T-helper 2 cell treated with Interferon-gamma antibody and Interleukin-4, amounts not matched to agents 100 ng/mL and 5 ng/mL, for 36 hours (primary cell): ENCODE measurements around the gene GZF1. TPM values are rescaled to one million over a fixed set of nuclear protein-coding genes. Genes with fewer than 3 reads are reported as not detected.

ENCODE experiments used
- total RNA-seq: library from RNA; stranded (reverse); gene quantifications from 2 replicates; pipeline ENCODE4 v1.2.3, GENCODE V29; 2022

Gene GZF1
- total RNA-seq, 1 donor from 2014 or later, result 14.3 TPM

Other genes starting within 250 kb of the GZF1 start
- 34.2 and 35.1 TPM in 2 replicates for gene NXT1, start 11.4 kb upstream of the GZF1 start, total RNA-seq
- gene NAPB, start 59.3 kb downstream of the GZF1 start, total RNA-seq, result 11.9 and 12.2 TPM in 2 replicates
- not detected in 2 replicates for gene CSTL1, start 77.5 kb downstream of the GZF1 start, total RNA-seq
- not detected in 2 replicates for gene CST11, start 90.7 kb downstream of the GZF1 start, total RNA-seq
- not detected in 2 replicates for gene CST8, start 128.9 kb downstream of the GZF1 start, total RNA-seq
- not detected in 2 replicates for gene CST9L, start 206.3 kb downstream of the GZF1 start, total RNA-seq
- gene CST9, start 243.7 kb downstream of the GZF1 start, total RNA-seq, result not detected in 2 replicates